ENCODE measurements around the gene SFT2D2. TPM values are rescaled to one million over a fixed set of nuclear protein-coding genes. Genes with fewer than 3 reads are reported as not detected.

Gene SFT2D2
- polyA plus RNA-seq, 1 of the 3 experiments (the other 2 are of a cell fraction), result 9.3 TPM

GRCh38 chr1:168224991-168225390, 813 bp upstream of the SFT2D2 start:
- CTCF ChIA-PET, result interaction anchor here (1.2 to 2.7 kb wide), 2 partner anchors 10 kb away, joined by 3 to 12 read pairs; no protein-coding TSS in a partner anchor
- Histone ChIP-seq H3K36me3 (replicated peaks in 1 of 2; ENCODE audit: control insufficient read depth in 1 of 2, insufficient read depth in 2 of 2, low read length in 1 of 2) (peaks cover 5% of the 10 kb centered on the region in 2 experiments), H2AFZ (ENCODE audit: low read depth) (peak overlapping the region; percentile 97), H3K9me2 (no peaks in the 10 kb centered on the region), H3K27me3 (ENCODE audit: insufficient read depth) (no peaks in the 10 kb centered on the region), H3K9me3 (no peaks in the 10 kb centered on the region), H3K4me2 (peak overlapping the region; percentile 92), H4K20me1 (ENCODE audit: insufficient read depth) (peaks cover 4% of the 10 kb centered on the region; the same call in 1 of the 2 replicates), H3K79me2 (ENCODE audit: insufficient read depth) (peaks cover 47% of the 10 kb centered on the region), H3K9ac (no peak overlapping the region), H3K4me1 (ENCODE audit: control insufficient read depth in 1 of 2, insufficient read depth in 2 of 2, low read depth in 1 of 2, low read length in 1 of 2) (peaks cover 14 to 28% of the 10 kb centered on the region in 2 experiments), H3K27ac (ENCODE audit: low read depth in 2 of 2, low read length in 1 of 2) (peak overlapping the region in 1 of 2 experiments; percentile 67; a peak in 1 of 4 replicates), H3K4me3 (ENCODE audit: low read depth in 2 of 2, low read length in 1 of 2) (0 out of 4 replicates have a peak overlapping the region, but pooled peaks of 1 of the 2 experiments have one; percentile 85), H3F3A (replicated peaks; ENCODE audit: insufficient read depth) (peaks cover 17% of the 10 kb centered on the region)
- 94% methylated on average over 3 of the region's 3 CpGs for WGBS (ENCODE audit: low lambda C conversion rate)
- no peak for DNase-seq
- TF ChIP-seq GATA2 (CRISPR knock-in tag; IDR thresholded peaks at IDR 0.05) (no peak), EZH2phosphoT487 (IDR thresholded peaks at IDR 0.05; ENCODE audit: borderline replicate concordance, low read depth) (no peak), SMC3 (IDR thresholded peaks at IDR 0.05; ENCODE audit: low read depth, low read length) (no peak), NFIC (IDR thresholded peaks at IDR 0.05; ENCODE audit: borderline replicate concordance) (no peak), USF2 (IDR thresholded peaks at IDR 0.05; ENCODE audit: borderline replicate concordance, low read depth, low read length) (no peak), JUND (IDR thresholded peaks at IDR 0.05) (no peak), RAD21 (IDR thresholded peaks at IDR 0.05; ENCODE audit: low read length) (no peak), CHD2 (IDR thresholded peaks at IDR 0.05; ENCODE audit: low read length, partially characterized antibody) (no peak), REST (IDR thresholded peaks at IDR 0.05; ENCODE audit: low read depth, low read length) (no peak), ZBTB33 (IDR thresholded peaks at IDR 0.05; ENCODE audit: borderline replicate concordance, low read depth) (no peak), FOSL2 (IDR thresholded peaks at IDR 0.05; ENCODE audit: borderline replicate concordance, low read depth) (no peak), TCF12 (IDR thresholded peaks at IDR 0.05) (no peak), RFX5 (IDR thresholded peaks at IDR 0.05; ENCODE audit: low read length) (no peak), CTCF (IDR thresholded peaks at IDR 0.05) (no peak), POLR2AphosphoS5 (IDR thresholded peaks at IDR 0.05; ENCODE audit: low read depth, low read length) (no peak), NRF1 (IDR thresholded peaks at IDR 0.05; ENCODE audit: low read depth, low read length) (no peak), TAF1 (IDR thresholded peaks at IDR 0.05; ENCODE audit: borderline replicate concordance, low read depth, low read length) (no peak), RXRA (IDR thresholded peaks at IDR 0.05; ENCODE audit: borderline replicate concordance, low read depth) (no peak), IRF3 (IDR thresholded peaks at IDR 0.05; ENCODE audit: low read depth, low read length) (no peak), TEAD4 (IDR thresholded peaks at IDR 0.05; ENCODE audit: borderline replicate concordance, insufficient read depth) (no peak)
- POLR2A ChIA-PET, result interaction anchor here (1.8 kb wide), 1 partner anchor 10 kb away, joined by 6 read pairs; no protein-coding TSS in a partner anchor
